DMS153 (cell line): ENCODE measurements around the gene FGD5.

Experiments
- DNase-seq: peaks from one replicate; lab custom pipeline; 2025; lab: John Stamatoyannopoulos, UW

The FGD5 gene

DNA sequence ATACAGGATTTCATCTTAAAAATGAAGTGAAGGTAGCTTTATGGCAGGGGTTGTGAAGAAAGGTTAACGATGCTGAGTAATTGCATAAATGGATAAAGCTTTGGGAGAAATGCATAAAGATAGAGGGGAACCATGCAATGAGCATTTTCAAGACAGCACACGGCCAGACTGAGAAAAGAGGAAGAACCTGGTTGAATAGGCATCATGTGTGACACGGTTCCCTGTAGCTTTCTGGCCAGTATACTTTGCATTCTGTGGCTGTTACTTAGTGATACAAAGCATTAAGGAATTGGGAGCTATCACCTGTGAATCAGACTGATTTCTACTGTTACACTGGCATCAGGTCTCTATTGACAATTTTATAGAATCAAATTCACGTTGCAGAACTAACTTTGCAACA is 161.9 kb downstream of the FGD5 start:
- no peak for DNase-seq
